Esophagus squamous epithelium (tissue), 4 donors: ENCODE measurements around the gene C1QTNF2.

Experiments
- CTCF ChIP-seq, 6 experiments: fragments of 450-650 bp in 4 of 6; fragments of 200-600 bp in 2 of 6; sonication (generic) in 2 of 6; IDR thresholded peaks; one replicate each; pipeline ENCODE4 v1.5.1; 2016 to 2019; ENCODE audit warnings: antibody characterized with exemption in 6 of 6, mild to moderate bottlenecking in 4 of 6, moderate library complexity in 4 of 6
- POLR2A ChIP-seq, 4 donors: fragments of 450-650 bp; IDR thresholded peaks; one replicate each; pipeline ENCODE4 v1.6.1; 2017; ENCODE audit warnings: antibody characterized with exemption in 4 of 4, mild to moderate bottlenecking in 4 of 4, moderate library complexity in 3 of 4

GRCh38 chr5:160306696-160307095 lies 63.7 kb downstream of the C1QTNF2 start:
- TF ChIP-seq CTCF (IDR thresholded peaks at IDR 0.05) (no peak), POLR2A (IDR thresholded peaks at IDR 0.05) (no peak)
